Neural progenitor cell (in vitro differentiated cells): Measurements from ENCODE around the gene SOBP.

ENCODE experiments used
- EZH2 ChIP-seq: fragments of 200-600 bp; sonication (generic); IDR thresholded peaks from 2 replicates; pipeline ENCODE4 v1.6.1; 2017; ENCODE audit warnings: antibody characterized with exemption, mild to moderate bottlenecking, moderate library complexity
- EZH2phosphoT487 ChIP-seq: fragments of 200-600 bp; sonication (generic); IDR thresholded peaks from 2 replicates; pipeline ENCODE4 v1.6.1; 2017; ENCODE audit warnings: antibody characterized with exemption
- TF ChIP-seq, protein P1 (sequence below): fragments of 200-600 bp; sonication (generic); IDR thresholded peaks from 2 replicates; pipeline ENCODE4 v1.5.1; 2017; ENCODE audit warnings: antibody characterized with exemption, mild to moderate bottlenecking

DNA sequence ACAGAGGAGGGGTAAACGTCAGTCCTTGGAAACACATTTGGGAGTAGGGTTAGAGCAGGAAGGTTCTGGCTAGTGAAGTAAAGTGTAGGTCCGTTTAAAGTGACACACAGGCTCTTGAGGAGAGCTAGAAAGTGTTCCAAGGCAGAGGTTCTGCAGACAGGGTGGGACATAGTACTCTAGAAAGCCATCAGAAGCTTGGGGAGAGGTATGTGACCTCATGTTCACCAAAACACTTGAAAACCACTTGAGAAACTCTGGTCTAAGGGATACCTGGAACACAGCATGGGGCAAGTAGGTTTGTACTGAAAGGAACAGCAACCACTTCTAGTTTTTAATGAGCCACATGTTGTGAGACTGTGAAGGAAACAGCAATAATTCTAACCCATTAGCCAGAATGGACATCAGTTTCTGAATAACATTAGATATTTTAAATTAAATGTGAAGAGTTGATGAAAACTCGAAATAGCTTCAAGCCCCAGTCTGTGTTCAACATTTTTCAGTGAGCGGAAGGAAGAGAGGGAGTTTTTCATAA, 49.0 kb downstream of the SOBP start:
- TF ChIP-seq, protein P1, sequence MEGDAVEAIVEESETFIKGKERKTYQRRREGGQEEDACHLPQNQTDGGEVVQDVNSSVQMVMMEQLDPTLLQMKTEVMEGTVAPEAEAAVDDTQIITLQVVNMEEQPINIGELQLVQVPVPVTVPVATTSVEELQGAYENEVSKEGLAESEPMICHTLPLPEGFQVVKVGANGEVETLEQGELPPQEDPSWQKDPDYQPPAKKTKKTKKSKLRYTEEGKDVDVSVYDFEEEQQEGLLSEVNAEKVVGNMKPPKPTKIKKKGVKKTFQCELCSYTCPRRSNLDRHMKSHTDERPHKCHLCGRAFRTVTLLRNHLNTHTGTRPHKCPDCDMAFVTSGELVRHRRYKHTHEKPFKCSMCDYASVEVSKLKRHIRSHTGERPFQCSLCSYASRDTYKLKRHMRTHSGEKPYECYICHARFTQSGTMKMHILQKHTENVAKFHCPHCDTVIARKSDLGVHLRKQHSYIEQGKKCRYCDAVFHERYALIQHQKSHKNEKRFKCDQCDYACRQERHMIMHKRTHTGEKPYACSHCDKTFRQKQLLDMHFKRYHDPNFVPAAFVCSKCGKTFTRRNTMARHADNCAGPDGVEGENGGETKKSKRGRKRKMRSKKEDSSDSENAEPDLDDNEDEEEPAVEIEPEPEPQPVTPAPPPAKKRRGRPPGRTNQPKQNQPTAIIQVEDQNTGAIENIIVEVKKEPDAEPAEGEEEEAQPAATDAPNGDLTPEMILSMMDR: no peak
- TF ChIP-seq EZH2 (no peak), EZH2phosphoT487 (no peak)
